ENCODE data around the gene CT83.

CT83 gene

DNA sequence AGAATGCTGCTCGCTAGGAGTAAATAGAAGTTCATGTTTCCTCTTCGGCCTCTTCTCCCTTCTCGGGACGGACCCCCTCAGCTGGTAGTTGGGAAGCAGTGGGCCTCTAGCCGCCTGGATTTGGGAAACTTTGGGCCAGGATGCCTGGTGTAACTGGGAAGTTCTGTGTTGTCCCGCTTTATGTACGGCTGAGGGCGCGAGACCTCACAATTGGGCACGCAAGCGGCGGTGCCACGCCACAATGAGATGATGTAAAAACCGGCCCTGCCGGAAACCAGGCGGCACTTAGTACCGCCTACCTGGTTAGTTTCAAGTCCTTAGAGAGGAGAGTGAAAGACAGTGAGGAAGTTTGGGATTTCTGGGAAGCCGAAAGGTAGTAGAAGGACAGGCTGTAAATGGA is at the start of gene CT83:
Gene CT83 (minus strand): TSS at position 155 of the 400 bp plus-strand sequence. CDS start 120 bp downstream, at position 35.
- DNase-seq, result no peak

- no peak for DNase-seq
Observed at GRCh38 chrX:116499780-116500179, 37.0 kb upstream of the CT83 start.

DNA sequence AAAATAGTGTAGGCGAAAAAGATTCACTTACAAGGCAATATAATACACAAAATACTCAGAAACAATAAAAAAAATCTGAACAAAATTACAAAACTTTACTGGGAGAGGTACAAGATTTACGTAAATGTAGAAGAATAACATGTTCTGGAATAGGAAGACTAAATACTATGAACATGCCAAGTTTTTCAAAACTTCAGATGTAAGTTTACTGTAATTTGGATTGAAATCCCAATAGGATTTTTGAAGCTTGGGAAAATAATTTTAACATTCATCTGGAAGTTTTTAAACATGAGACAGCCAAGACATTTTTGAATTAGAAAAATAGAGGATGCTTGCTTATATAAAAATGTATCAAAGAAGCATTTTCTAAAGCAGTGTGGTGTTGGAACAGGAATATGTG is 30.5 kb upstream of the CT83 start:
- no peak for DNase-seq

- no peak for DNase-seq
Observed at GRCh38 chrX:116490104-116490503, 27.3 kb upstream of the CT83 start.

DNA sequence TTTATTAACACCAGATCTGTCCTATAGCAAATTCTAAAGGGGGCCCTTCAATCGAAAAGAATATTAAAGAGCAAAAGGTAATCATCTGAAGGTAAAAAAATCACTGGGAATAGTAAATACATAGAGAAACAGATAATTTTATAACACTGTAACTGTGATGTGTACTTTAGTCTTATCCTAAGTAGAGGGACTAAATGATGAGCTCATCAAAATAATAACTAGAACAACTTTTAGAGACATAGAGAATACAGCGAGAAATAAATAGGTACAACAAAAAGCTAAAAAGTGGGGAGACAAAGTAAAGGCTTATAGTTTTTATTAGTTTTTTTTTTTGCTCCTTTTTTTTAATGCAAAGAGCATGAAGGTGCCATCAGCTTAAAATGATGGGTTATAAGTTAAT is 17.3 kb upstream of the CT83 start:
- no peak for DNase-seq

- no peak for DNase-seq
Observed at GRCh38 chrX:116449156-116449555, 13.6 kb downstream of the CT83 start.

GRCh38 chrX:116436358-116436816 is 26.4 kb downstream of the CT83 start, which contains the start of gene SLC6A14:
SLC6A14 (plus strand) TSS chrX:116436606; CDS start chrX:116436710, 104 bp downstream.
- no peak for DNase-seq

DNA sequence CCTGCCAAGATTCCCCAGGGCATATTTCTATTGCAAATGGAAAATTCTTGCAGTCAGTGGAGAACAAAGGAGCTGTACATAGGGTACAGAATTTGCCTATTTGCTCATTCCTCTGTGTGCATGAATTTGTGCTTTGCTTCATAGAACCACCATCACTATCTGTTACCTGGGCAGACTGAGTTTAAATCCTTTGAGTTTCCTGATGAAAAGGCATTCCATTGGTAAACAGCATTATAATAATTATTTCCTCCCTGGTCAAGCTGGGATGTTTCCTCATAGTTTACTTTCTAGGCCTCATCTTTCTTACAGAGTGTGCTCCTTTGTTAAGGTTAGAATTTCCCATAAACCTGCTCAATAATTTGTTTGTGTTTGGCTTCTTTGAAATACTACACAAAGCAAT is 27.2 kb downstream of the CT83 start:
- no peak for DNase-seq

DNA sequence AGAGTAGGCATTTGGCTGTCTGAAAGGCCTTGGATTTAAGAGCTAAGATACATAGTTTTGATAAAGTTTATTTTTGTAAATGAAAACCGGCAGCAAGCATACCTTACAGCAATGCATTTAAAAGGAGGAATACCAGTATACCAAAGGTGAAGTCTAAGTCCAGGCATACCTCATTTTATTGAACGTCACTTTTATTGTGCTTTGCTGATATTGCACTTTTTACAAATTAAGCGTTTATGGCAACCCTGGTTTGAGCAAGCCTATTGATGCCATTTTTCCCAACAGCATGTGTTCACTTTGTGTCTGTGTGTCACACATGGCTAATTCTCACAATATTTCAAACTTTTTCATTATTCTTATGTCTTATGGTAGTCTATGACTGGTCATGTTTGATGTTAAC is 34.8 kb downstream of the CT83 start:
- DNase-seq, result no peak

- DNase-seq, result no peak
Observed at GRCh38 chrX:116417968-116418367, 44.8 kb downstream of the CT83 start.

DNA sequence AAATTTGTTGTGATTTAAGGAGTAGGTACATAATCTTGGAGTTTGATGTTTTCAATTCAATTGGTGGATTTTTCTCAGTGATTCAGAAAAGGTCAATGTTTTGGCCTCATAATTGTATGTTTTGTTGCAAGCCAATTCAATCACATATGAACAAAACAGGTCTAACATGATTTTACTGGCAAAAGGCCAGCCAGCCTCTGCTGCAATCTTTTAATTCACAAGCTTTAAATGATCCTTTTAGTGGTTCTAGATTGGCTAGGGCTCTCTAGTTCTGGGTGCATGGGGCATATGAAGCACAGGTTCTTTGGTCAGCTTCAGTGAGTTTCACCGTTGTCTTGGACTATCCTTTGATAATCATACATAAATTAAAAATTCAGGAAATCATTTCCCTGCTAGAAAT is 45.6 kb downstream of the CT83 start:
- DNase-seq, result no peak

DNA sequence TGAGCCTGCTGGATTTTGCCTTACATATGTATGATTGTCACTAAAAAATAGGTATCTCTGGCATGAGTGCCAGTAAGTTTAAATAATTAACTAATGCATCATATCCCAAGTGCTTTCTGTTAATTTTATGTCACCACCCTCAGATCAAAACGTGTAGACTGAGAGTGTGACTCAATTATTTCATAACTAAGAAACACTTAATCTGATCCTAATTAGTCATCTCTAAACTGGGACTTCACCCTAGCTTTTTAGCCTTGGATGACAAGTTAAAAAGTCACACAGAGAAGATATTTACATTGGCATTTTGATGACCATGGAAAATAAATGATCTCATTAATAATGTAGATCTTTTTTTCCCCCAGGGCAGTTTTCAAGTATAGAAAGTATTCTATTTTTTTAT is 49.5 kb downstream of the CT83 start:
- DNase-seq, result no peak
